Cerebellar cortex (tissue), 1 donor: ENCODE measurements around the gene GSTO1.

Experiments
- DNase-seq: peaks from one replicate; pipeline ENCODE4 v3.0.0-alpha.2; 2015; ENCODE audit warnings: low spot score

The GSTO1 gene

GRCh38 chr10:104276192-104276591 lies 21.5 kb downstream of the GSTO1 start:
- no peak for DNase-seq

GRCh38 chr10:104277785-104278184 lies 23.1 kb downstream of the GSTO1 start:
- no peak for DNase-seq

- no peak for DNase-seq
These were observed 25.0 kb downstream of the GSTO1 start for GRCh38 chr10:104279550-104280259.

DNA sequence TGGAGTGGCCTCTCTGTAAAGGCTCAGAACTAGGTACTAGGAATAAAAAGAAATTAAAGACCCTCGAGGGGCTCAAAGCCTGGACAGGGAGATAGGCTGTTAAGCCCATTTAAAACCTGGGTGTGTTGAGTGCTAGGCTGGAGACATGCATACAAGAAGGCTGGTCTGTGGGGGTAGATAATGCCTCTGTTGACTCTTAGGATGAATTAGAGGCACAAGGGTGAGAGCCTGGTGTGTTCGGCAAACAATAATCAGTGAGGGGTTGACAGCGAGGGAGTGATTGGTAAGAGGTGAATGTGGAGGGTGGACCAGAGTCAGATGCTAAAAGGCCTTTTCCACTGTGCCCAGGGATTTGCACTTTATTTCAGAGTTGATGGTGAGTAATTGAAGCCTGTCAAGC lies 27.0 kb downstream of the GSTO1 start:
- DNase-seq: no peak

DNA sequence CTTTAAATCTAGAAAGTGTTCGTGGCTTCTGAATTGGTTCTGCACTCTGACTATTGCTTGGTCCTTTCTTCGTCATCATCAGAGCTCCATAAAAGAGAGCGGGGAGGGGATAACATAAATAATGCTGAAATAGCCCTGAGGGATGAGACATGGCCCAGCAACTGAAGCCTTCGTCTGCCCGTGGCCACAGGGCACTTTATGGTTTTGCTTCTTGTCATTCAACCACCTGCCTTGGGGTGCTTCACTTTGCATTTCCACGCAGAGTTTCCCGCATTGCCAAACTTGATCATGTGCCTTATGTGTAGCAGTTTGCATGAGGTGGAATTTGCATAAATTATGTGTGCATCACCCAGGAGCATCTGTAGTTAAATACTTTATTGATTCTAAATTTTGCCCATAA lies 30.2 kb downstream of the GSTO1 start:
- no peak for DNase-seq

- no peak for DNase-seq
These were observed 32.2 kb downstream of the GSTO1 start for GRCh38 chr10:104286939-104287338.

DNA sequence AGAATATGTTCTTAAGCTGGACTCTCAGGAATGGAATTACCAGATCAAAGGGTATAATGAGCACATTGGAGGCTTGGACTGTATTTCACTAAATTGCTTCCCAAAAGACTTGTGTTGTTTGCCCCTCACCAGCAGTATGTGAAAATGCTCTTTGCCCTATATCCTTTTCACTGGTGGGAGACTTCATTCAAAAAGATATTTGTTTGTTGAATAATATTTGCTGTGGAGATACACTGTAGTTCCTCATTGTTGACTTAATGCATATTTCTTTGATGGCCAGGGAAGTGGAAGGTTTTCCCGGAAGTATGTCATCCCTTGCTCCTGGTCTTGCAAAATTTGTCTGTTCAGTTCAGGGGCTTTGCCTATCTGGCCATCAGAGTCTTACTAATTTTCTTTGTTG lies 33.7 kb downstream of the GSTO1 start:
- no peak for DNase-seq

DNA sequence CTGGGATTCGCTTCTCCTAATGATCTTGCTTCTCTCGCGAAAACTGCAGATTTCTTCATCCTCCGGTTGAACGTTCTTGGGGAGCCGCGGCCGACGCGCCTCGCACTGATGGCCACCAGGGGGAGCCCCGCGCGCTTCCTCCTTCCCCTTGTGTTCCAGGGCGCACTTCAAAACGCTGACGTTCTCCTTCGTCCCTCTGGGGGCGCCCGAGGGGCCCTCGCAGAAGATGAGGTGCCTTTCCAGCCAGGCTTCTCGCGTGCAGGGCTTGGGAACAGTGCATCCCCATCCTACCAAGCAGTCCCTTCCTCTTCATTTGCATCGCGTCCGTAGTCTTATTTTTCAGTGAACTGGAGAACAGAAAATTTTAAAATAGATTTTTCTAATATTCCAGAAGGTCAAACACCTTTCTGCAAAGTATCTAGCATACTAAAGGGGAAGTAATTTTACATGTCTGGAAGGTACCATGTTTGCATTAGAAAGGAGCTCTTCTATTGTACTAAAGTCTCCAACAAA lies 36.8 kb downstream of the GSTO1 start:
- DNase-seq: peak; percentile 90

DNA sequence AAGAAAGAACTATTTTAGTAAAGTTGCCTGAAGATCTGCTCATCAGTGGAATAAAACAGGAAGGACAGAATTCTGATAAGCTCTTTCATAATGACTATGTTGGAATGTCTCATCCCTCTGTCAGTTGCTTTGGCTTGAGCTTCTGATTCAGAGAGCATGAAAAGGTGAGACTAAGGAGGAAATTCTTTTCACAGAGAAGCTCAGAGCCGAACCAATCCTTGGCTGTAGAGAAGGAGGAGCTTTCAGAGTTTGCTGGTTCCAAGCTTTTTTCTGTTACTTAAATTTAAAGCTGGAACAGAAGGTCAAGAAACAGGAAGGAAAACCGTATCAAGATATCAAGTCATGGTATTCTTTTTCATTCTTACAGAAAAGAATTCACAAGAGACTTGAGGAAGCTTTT lies 38.3 kb downstream of the GSTO1 start:
- DNase-seq: no peak

DNA sequence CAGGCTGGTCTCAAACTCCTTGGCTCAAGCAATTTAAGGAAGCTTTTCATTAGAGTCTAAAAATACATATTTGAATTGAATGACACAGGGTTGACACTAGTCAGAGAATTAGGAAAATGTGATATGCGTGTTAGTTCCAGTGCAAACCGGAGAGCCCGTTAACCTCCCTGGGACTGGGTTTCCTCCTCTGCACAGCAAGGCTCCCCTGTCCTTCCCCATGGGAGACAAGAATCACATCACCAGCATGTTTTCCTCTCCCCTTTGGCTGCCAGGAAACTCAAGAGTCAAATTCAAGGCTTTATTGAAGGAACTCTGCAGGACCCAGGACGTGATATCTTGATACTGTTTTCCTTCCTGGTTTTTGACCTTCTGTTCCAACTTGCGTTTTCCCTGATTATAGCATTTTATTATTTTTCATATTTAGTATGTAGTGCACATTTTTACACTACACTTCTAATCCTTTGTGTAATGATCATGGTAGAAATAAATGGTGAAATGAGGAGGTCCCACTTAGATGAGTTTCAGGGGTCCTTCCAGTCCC lies 39.2 kb downstream of the GSTO1 start:
- DNase-seq: no peak

GRCh38 chr10:104296687-104297436 lies 42.2 kb downstream of the GSTO1 start:
- DNase-seq: no peak

GRCh38 chr10:104297697-104298660 lies 43.3 kb downstream of the GSTO1 start:
- peak; percentile 22 for DNase-seq

DNA sequence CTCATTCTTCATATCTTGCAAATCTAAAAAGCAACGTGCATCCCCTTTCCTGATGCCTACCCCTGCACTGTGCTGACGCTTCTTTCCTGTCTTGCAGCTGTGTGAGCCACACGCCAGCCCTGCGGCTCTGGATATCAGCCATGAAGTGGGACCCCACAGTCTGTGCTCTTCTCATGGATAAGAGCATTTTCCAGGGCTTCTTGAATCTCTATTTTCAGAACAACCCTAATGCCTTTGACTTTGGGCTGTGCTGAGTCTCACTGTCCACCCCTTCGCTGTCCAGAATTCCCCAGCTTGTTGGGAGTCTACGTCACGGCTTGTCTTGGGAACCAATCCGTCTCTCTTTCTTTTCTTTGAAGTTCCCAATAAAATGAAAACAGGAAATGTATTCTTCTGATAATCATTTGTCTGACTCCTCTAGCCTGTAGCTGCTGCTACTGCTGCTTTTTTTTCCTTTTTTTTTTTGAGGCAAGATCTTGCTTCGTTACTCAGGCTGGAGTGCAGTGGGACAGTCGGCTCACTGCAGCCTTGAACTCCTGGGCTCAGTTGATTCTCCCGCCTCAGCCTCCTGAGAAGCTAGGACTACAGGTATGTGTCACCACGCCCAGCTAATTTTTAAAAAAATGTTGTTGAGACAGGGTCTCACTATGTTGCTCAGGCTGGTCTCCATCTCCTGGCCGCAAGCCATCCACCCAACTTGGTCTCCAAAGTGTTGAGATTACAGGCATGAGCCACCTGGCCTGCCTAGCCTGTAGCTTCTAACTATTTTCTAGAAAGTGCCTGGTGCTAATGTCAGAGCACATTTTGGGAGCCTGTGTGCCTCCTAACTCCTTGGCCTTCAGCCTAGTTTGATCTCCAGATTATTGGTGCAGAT lies 44.6 kb downstream of the GSTO1 start:
- DNase-seq: no peak

DNA sequence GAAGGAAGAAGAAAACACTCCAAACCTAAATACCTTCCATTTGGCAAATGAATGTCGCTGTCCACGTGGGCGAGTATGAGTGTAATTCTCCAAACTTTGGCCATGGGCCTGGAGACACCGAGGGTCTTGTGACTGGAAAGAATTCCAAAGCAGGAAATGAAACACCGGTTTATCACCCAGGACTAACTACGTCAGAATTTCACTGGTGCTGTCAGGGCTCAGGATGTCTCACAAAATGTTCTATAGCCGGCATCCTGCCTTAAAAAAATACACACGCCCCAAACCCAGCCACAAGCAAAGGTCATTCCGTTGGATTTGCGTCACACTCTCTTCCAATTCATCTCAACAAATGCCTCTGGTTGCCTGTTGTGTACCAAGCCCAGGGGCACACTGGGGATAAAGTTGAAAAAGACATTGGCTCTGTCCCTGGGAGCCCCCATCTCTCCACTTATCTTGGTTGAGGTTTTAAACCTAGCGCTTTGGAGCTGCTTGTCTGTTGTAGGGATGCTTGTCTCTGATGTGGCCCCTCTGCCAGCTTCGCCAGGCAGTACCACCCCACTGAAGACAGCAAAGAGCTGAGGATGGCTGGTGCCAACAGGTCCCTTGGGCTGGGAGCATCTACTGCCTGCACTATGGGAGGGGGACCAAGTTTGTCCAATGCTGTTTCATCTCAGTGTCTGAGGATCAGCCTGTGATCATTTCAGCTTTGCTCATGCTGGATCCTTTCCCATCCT lies 45.5 kb downstream of the GSTO1 start:
- no peak for DNase-seq

DNA sequence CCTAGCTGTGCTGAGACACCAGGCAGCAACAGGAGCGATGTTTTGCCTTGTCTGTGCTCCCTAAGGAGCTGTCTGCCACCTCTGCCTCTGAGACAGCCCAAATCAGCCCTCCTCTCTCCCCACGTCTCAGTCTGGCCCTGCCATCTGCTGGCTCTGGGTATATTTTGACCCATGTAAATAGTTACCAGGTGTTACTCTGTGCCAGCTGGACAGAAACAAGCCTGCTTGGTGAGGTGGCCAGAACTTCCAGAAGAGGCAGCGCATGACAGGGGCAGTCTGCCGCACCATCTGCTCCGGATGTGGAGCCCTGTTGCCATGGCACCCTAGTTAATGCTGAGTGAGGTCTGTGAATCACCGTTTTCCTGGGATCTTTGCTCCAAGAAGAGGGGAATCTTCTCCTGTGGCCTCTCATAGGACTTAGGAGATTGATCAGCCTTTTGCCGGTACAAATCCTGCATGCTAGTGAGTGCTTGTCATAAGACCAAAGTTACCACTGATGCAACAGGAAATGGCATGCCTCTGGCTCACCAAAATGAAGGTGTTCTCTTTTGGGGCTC lies 46.1 kb downstream of the GSTO1 start:
- peak; percentile 90 for DNase-seq

DNA sequence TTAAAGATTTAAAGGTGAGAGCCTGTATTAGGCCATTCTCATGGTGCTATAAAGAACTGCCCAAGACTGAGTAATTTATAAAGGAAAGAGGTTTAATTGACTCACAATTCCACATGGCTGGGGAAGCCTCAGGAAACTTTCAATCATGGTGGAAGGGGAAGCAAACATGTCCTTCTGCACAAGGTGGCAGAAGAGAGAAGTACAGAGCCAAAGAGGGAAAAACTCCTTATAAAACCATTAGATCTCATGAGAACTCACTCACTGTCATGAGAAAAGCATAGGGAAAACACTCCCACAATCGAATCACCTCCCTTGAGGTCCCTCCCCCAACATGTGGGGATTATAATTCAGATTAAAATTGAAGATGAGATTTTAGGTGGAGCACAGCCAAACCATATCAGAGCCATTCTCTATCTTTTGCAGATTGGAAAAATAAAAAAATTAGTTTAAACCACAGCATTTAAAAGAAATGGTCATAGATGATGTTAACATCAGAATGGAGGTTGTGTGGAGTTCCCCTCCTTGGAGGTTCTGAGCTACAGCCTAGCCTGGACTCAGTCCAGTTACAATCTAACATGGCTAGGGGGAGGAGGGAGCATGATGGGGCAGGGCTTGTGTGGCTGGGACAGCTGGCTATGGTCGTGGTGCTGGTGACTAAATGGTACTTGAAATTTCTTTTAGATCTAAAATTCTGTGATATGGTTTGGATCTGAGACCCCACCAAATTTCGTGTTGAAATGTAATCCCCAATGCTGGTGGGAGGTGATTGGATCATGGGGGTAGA lies 47.4 kb downstream of the GSTO1 start:
- DNase-seq: no peak

- DNase-seq: no peak
These were observed 49.1 kb downstream of the GSTO1 start for GRCh38 chr10:104303594-104304355.

- no peak for DNase-seq
These were observed 49.7 kb downstream of the GSTO1 start for GRCh38 chr10:104304356-104304745.
